Uterus (tissue), 2 donors: ENCODE results near the gene PUS1.

Source experiments
- CTCF ChIP-seq, 4 experiments: fragments of 200-600 bp in 2 of 4; fragments of 450-650 bp in 2 of 4; sonication (generic) in 2 of 4; IDR thresholded peaks; one replicate each; pipeline ENCODE4 v1.5.1; 2016 to 2019; ENCODE audit warnings: antibody characterized with exemption in 4 of 4, mild to moderate bottlenecking in 2 of 4, moderate library complexity in 1 of 4
- POLR2A ChIP-seq, 2 donors: fragments of 450-650 bp; IDR thresholded peaks; one replicate each; pipeline ENCODE4 v1.6.1; 2016; ENCODE audit warnings: antibody characterized with exemption in 2 of 2, mild to moderate bottlenecking in 1 of 2, moderate library complexity in 1 of 2

- TF ChIP-seq POLR2A (IDR thresholded peaks at IDR 0.05) = peak; percentile 17 to 56
- peak; percentile 33 to 89 (median 80) for TF ChIP-seq CTCF (IDR thresholded peaks at IDR 0.05)
Measured at GRCh38 chr12:131949431-131950181, 20.5 kb downstream of the PUS1 start, which contains the start of gene EP400.
